HG03196 (cell line): Measurements from ENCODE around the gene SPAG16.

ENCODE experiments used
- ATAC-seq: cut with Tn5 transposase; IDR thresholded peaks from one replicate; pipeline ENCODE4 v1.9.1; 2021; ENCODE audit not compliant: unreplicated experiment

Gene SPAG16

GRCh38 chr2:213789940-213790339 is 505.7 kb downstream of the SPAG16 start:
- ATAC-seq, result no peak

- no peak for ATAC-seq
Measured at GRCh38 chr2:213792045-213792444, 507.8 kb downstream of the SPAG16 start.

- no peak for ATAC-seq
Measured at GRCh38 chr2:213806125-213806726, 522.0 kb downstream of the SPAG16 start.

GRCh38 chr2:213816583-213816982 is 532.3 kb downstream of the SPAG16 start:
- ATAC-seq, result no peak

- no peak for ATAC-seq
Measured at GRCh38 chr2:213818436-213818835, 534.2 kb downstream of the SPAG16 start.

GRCh38 chr2:213834331-213834730 is 550.1 kb downstream of the SPAG16 start:
- no peak for ATAC-seq

GRCh38 chr2:213834746-213835145 is 550.5 kb downstream of the SPAG16 start:
- ATAC-seq, result no peak

GRCh38 chr2:213846856-213847255 is 562.6 kb downstream of the SPAG16 start:
- ATAC-seq, result no peak

- no peak for ATAC-seq
Measured at GRCh38 chr2:213847316-213847715, 563.1 kb downstream of the SPAG16 start.

- ATAC-seq, result no peak
Measured at GRCh38 chr2:213848631-213849030, 564.4 kb downstream of the SPAG16 start.

- ATAC-seq, result no peak
Measured at GRCh38 chr2:213861638-213862037, 577.4 kb downstream of the SPAG16 start.

GRCh38 chr2:213862407-213863076 is 578.3 kb downstream of the SPAG16 start:
- ATAC-seq, result no peak

GRCh38 chr2:213863541-213863940 is 579.3 kb downstream of the SPAG16 start:
- no peak for ATAC-seq

GRCh38 chr2:213868526-213868925 is 584.3 kb downstream of the SPAG16 start:
- ATAC-seq, result no peak

- ATAC-seq, result no peak
Measured at GRCh38 chr2:213885485-213885884, 601.2 kb downstream of the SPAG16 start.

GRCh38 chr2:213914510-213914909 is 630.2 kb downstream of the SPAG16 start:
- ATAC-seq, result no peak

GRCh38 chr2:213920014-213920413 is 635.8 kb downstream of the SPAG16 start:
- no peak for ATAC-seq

GRCh38 chr2:213923543-213923942 is 639.3 kb downstream of the SPAG16 start:
- no peak for ATAC-seq

GRCh38 chr2:213934560-213934959 is 650.3 kb downstream of the SPAG16 start:
- peak; percentile 99 for ATAC-seq

GRCh38 chr2:213958086-213958485 is 673.8 kb downstream of the SPAG16 start:
- no peak for ATAC-seq

- ATAC-seq, result no peak
Measured at GRCh38 chr2:213959589-213959988, 675.3 kb downstream of the SPAG16 start.

GRCh38 chr2:213971536-213971935 is 687.3 kb downstream of the SPAG16 start:
- ATAC-seq, result no peak

GRCh38 chr2:213980883-213981282 is 696.6 kb downstream of the SPAG16 start:
- ATAC-seq, result no peak
